Measurements from ENCODE around the gene KATNAL1. TPM values are rescaled to one million over a fixed set of nuclear protein-coding genes. Genes with fewer than 3 reads are reported as not detected.

Gene KATNAL1
- total RNA-seq, 1 donor from 2014 or later, result 29.3 TPM

- peaks cover 18% of the 10 kb centered on the region for H3K27me3 Mint-ChIP-seq (ENCODE audit: unreplicated experiment)
- H3K36me3 Mint-ChIP-seq (ENCODE audit: unreplicated experiment), result no peaks in the 10 kb centered on the region
- no peak for TF ChIP-seq CTCF (IDR thresholded peaks at IDR 0.05)
- H3K9me3 Mint-ChIP-seq (ENCODE audit: unreplicated experiment), result peaks cover 2% of the 10 kb centered on the region
- no peak overlapping the region for H3K27ac Mint-ChIP-seq (ENCODE audit: unreplicated experiment)
- H3K4me1 Mint-ChIP-seq (ENCODE audit: unreplicated experiment), result peaks cover 11% of the 10 kb centered on the region
- DNase-seq (ENCODE audit: extremely low spot score, unreplicated experiment), result no peak
- H3K4me3 Mint-ChIP-seq (ENCODE audit: unreplicated experiment), result no peak overlapping the region
These were observed 149.7 kb downstream of the KATNAL1 start for GRCh38 chr13:30157616-30157993.

GRCh38 chr13:30156826-30157615 lies 150.3 kb downstream of the KATNAL1 start:
- Mint-ChIP-seq H3K4me3 (ENCODE audit: unreplicated experiment) (no peak overlapping the region), H3K9me3 (ENCODE audit: unreplicated experiment) (no peaks in the 10 kb centered on the region), H3K27ac (ENCODE audit: unreplicated experiment) (no peak overlapping the region), H3K27me3 (ENCODE audit: unreplicated experiment) (peaks cover 21% of the 10 kb centered on the region), H3K4me1 (ENCODE audit: unreplicated experiment) (peaks cover 11% of the 10 kb centered on the region), H3K36me3 (ENCODE audit: unreplicated experiment) (no peaks in the 10 kb centered on the region)
- DNase-seq (ENCODE audit: extremely low spot score, unreplicated experiment), result no peak
- no peak for TF ChIP-seq CTCF (IDR thresholded peaks at IDR 0.05)

DNA sequence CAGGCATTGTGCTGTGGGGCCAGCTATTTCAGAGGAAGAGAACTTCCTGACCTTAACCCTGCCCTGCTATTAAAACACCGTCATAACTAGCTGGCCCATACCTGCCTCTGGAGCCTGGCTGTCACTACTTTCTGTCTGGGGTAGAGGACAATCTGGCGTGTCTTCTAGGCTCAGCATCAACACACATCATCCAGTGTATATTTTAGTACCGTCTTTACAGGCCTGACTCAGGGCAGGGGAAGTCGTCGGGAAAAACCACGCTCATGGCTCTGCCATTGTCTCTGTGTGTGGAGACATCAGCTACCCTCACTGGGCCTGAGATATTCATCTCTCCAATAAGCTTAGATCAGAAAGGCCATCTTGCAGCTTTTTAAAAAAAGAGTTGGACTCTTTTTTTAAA lies 151.1 kb downstream of the KATNAL1 start:
- DNase-seq (ENCODE audit: extremely low spot score, unreplicated experiment), result no peak
- no peaks in the 10 kb centered on the region for H3K9me3 Mint-ChIP-seq (ENCODE audit: unreplicated experiment)
- H3K4me3 Mint-ChIP-seq (ENCODE audit: unreplicated experiment), result no peak overlapping the region
- peaks cover 21% of the 10 kb centered on the region for H3K27me3 Mint-ChIP-seq (ENCODE audit: unreplicated experiment)
- TF ChIP-seq CTCF (IDR thresholded peaks at IDR 0.05), result no peak
- no peak overlapping the region for H3K27ac Mint-ChIP-seq (ENCODE audit: unreplicated experiment)
- H3K4me1 Mint-ChIP-seq (ENCODE audit: unreplicated experiment), result peaks cover 11% of the 10 kb centered on the region
- no peaks in the 10 kb centered on the region for H3K36me3 Mint-ChIP-seq (ENCODE audit: unreplicated experiment)

DNA sequence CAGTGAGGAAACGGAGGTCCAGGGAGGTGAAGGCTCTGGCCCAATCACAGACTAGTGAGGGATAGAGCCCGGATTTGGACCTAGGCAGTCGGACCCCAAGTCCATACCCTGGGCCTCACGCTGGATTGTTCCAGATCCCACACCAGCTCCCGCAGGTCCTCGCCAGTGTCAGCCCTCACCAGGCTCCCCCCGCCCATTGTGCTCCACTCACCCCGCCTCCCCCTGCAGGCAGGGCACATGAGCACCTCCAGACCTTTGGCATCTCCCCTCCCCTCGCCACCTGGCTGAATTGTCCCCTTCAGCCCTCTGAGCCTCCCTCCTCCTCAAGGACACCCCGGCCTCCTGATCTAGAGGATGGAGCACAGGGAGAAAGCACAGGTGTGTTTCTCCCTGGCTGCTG lies 152.4 kb downstream of the KATNAL1 start:
- Mint-ChIP-seq H3K27ac (ENCODE audit: unreplicated experiment) (no peak overlapping the region), H3K4me3 (ENCODE audit: unreplicated experiment) (no peak overlapping the region), H3K36me3 (ENCODE audit: unreplicated experiment) (no peaks in the 10 kb centered on the region), H3K9me3 (ENCODE audit: unreplicated experiment) (no peaks in the 10 kb centered on the region), H3K27me3 (ENCODE audit: unreplicated experiment) (peaks cover 24% of the 10 kb centered on the region), H3K4me1 (ENCODE audit: unreplicated experiment) (peaks cover 11% of the 10 kb centered on the region)
- no peak for TF ChIP-seq CTCF (IDR thresholded peaks at IDR 0.05)
- no peak for DNase-seq (ENCODE audit: extremely low spot score, unreplicated experiment)

- TF ChIP-seq CTCF (IDR thresholded peaks at IDR 0.05), result no peak
- DNase-seq (ENCODE audit: extremely low spot score, unreplicated experiment), result no peak
- no peak overlapping the region for H3K27ac Mint-ChIP-seq (ENCODE audit: unreplicated experiment)
- peaks cover 10% of the 10 kb centered on the region for H3K4me1 Mint-ChIP-seq (ENCODE audit: unreplicated experiment)
- no peak overlapping the region for H3K4me3 Mint-ChIP-seq (ENCODE audit: unreplicated experiment)
- peaks cover 25% of the 10 kb centered on the region for H3K27me3 Mint-ChIP-seq (ENCODE audit: unreplicated experiment)
- no peaks in the 10 kb centered on the region for H3K36me3 Mint-ChIP-seq (ENCODE audit: unreplicated experiment)
- no peaks in the 10 kb centered on the region for H3K9me3 Mint-ChIP-seq (ENCODE audit: unreplicated experiment)
These were observed 152.8 kb downstream of the KATNAL1 start for GRCh38 chr13:30154531-30154930.
